NCI-H748 (cell line): ENCODE results near the gene ZFHX2.

Source experiments
- DNase-seq: peaks from one replicate; lab custom pipeline; 2025; ENCODE audit not compliant: unreplicated experiment; lab: John Stamatoyannopoulos, UW

Gene ZFHX2

DNA sequence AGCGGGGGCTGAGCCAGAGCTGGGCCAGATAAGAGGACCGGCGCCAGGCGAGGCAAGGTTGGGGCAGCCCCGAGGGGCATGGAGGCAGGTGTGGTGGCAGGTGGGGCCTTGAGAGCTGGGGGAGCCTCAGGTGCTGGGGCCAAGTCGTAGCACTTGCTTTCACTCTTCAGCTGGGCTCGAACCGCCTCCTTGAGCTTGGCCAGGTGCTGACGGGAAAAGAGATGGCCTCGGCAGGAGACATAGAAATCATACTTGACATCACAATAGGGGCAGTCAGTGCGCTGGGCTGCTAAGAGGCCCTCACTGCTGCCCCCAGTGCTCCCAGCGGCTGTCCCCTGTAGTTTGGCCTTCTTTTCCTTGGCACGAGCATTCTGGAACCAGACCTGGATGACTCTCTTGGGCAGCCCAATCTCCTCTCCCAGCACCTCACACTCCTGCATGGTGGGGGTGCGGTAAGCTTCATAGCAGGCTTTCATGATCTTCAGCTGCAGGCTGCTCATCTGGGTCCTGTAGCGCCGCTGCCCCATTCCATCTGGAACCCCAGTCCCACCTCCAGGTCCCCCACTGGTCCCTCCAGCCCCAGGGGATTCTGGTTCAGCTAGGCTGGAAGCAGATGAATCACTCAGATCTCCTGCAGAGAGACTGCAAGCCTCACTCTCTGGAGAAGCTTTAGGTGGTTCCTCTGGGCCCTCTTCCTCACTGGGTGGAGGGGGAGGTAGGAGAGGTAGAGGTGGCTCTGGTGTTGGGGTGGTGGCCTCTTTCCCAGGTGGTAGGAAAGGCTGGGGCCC is 28.1 kb downstream of the ZFHX2 start:
- no peak for DNase-seq

DNA sequence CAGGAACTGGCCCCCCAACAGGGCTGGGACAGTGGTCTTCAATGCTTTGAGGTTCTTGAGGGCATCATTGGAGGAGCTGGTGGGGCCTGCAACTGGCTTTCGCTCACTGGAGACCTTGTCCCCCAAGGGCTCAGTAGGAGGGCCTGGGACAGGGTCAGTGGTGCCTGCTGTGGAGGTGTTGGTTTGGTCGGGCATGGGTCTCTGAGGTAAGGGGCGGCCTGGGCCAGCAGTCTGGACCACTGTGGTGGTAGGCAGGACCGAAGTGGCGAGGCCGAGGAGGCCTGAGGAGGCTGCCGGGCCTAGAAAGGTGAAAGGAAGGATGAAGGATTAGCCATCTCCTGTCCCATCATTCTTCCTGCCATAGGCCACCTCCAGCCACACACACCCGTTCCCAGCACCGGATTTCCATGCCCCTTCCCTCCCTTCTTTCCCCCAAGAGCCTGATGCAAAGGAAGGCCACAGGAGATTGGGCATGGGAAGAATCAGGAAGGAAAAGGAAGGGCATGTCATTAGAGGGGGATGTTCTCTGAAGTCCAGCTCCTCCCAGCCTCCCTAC is 28.8 kb downstream of the ZFHX2 start:
- no peak for DNase-seq

DNA sequence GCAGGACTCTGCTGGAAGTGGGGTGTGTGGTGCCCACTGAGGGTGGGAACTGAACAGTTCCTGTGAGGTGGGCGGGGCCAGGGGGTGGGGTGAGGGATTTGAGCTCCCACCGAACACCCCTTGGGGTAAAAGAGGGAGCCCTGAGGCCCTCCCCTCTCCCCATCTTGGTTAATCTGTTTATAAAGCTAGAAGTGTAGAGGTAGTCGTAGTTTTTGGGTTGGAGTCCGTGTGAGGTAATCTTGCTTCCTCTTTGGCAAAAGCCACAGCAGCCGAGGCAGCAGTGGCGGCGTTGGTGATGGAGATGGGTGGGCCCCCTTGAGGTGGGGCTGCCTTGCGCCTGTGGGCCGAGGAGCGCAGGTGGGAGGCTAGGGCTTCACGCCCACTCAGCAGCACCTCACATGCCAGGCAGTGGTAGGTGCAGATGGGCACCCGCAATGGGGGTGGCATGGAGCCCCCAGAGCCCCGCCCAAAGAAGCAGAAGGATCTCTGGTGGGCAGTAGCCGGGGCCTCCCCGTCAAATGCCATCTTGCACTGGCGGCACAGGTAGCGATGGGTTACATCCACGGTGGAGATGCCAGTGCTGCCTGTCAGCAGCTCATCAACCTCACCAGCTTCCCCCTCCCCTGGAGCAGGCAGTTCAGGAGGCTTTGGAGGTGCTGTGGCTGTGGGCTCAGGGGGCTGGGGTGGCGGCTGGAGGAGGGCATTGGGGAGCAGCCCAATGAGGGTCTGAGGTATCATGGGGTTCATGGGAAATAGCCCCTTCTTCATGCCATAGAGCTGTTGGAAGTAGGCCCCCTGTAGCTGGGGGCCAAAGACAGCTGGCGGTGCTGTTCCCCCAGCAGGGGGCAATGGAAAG is 29.6 kb downstream of the ZFHX2 start:
- no peak for DNase-seq

DNA sequence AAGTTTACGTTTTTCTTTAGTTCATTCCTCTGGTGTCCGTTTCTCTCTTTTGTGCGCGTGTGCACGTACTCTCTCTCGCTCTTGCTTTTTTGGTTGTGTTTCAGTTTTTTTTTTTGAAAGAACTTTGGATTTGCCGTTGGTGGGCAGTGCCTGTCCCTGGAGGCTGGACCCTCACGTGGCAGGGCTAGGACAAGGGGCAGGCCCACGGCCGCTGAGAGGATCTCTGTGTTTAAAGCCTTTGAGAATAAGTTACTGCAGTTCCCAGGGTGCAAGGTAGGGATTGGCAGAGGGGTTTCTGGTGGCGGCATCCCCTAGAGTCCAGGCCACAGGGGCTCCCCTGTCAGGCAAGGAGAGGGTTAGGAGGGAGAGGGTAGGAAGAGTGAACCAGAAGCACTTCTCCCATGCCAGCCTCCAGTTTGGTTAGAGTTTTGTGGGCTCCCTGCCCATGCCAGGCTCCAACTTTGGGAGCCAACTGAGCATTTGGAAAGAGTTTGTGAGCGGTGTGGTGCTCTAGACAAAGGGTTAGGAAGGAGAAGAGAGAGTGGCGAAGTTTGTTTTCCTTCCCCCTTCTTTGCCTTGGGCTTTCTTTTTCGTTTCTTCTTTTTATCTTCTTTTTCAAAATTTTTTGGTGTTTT is 30.5 kb downstream of the ZFHX2 start:
- DNase-seq: no peak

DNA sequence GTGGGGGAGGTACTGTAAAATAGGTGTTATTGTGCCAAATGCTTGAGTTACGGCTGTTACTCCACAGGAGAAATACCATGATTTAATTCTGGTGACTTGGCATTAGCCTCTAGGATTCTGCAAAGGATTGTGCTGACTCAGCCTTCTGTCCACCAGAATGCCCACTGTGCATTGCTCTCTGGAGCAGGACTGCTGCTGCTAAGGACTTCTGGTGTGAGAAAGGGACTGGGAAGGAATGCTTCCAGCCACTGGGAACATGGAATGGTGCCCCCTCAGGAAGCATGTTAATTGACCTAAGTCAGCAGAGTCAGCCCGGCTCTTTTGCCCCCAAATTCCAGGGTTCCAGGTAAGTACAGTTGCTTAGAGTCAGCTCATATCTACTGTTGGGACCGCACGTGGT is 32.9 kb downstream of the ZFHX2 start:
- DNase-seq: no peak

DNA sequence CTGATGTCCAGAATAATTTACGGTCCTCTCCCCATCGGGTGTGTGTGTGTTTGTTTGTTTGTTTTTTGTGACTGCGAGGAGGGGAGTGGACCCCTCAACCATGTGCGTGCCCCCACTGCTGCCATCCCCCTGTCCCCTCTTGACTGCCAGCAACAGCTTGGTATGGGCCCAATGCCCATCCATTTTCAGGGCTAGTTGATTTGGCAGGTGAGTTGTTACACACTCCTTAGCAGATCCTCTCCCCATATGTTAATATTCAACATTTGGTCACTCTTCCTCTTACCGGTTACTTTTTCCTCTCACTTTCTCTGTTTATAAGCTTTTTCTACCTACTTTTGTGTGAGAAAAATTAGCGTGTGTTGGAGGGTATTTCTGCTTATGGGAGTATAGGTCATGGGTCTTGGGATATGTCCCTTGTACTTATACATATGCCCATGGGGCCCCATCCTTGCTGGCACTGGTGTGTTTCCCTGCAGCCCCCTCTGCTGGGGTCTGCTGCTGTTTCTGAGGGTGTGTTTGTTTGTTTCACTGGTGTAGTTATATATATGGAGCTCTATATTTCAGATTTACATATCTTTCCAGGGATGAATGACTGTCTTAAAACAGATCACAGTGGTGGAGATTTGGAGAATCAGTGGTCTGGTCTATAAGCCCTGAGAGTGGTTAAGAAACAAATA is 33.8 kb downstream of the ZFHX2 start:
- DNase-seq: no peak

DNA sequence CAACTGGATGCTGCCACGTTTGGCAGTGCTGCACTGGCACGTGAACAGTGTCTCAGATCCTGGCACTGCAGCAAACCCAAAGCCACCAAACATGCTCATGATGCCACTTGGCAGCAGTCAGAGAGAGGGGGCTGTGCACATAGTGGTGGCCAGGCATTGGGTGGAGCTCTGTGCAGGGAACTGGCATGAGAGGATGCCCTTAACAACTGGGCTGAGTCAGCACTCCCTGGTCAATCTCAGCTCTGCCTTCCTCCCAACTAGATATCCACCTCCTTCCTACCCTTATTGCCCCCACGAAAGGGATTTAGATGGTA is 37.0 kb downstream of the ZFHX2 start:
- no peak for DNase-seq

DNA sequence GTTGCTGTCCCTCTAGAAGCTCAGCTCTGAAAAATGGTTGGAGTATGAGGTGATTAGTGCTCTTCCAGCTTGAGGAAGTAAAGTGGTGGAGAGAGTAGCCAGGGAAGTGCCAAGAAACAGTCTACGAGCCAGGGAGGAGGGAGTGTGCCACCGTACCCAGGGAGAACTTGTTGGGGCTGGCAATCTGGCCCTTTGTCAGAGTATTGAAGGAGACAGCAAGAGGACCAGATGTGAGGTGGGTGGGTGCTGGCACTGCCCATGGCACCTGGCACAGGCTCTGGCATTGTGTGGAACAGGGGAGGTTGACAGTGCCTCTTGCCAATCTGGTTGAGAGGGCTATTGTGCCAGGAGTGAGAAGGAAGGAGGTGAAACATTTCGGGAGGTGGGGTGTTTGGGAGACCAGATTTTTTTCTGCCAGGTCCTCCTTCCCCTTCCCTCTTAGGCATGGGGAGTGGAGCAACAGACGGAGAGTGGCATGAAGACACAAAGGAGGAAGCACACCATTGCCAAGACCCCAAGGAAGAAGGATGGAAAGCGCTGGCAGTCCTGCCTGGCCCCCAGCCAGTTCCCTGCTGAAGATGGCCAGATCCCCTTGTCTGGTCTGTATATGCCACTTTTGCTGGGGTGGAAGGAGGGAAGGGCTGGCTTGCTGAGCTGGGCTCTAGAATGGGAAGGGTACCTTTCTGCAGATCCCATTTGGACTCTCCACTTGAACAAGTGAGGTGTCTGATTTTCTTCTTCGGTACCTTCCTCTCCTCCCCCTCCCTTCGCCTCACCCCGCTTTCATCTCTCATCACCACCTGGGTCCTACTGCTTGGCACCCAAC is 37.5 kb downstream of the ZFHX2 start:
- DNase-seq: no peak

DNA sequence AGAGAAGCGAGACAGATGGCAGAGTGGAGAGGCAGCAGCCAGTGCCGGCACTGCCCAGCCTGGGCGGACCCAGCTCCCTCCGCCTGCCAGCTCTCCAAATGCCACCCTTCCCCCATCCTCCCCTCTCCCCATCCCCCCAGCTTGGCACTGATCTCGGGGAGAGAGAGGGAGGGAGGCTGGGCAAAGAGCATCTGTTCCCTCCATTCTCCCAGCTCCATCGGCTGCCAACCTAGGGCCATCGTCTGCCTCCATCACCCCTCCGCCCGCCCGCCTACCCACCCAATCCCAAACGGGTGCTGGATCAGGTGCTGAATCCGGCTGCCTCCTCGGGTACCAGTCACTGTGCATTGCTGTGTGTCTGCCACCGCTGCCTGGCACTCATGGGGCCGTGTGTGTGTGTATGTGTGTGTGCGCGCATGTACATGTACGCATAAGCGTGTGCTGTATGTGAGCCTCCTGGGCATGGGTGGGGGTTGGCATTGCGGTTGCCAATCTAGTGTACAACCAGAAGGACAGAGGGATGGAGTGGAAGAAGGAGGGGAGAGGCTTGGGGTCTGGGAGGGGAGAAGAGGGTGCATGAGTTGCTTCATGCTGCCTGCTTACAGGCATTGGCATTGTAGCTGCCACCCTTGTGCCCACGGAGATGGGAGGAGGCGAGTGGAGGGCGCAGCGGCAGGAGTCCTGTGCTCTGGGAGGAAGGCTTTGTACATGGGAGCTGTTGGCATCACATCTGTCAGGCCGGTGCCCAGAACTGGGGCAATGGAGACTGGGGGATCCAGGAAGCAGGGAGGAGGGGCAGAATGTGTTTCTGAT is 38.4 kb downstream of the ZFHX2 start:
- peak; percentile 23 for DNase-seq

DNA sequence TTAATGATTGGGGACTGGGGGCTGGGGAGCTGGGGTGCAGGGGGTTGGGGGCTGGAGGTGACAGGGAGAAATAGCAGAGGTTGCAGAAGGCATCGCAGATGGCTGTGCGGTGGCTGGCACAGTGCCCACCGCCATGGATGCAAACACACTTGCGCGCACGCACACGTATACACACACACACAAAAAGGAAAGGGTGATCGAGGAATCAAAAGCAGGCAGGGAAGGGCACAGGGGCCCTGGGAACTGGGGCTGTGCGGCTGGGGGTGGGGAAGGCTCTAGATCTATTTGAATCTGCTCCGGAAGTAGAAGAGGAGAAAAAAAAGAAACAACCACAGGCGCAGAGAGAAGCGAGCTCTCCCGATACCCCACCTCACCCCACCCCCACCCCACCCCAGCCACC is 39.4 kb downstream of the ZFHX2 start:
- DNase-seq: peak; percentile 77

DNA sequence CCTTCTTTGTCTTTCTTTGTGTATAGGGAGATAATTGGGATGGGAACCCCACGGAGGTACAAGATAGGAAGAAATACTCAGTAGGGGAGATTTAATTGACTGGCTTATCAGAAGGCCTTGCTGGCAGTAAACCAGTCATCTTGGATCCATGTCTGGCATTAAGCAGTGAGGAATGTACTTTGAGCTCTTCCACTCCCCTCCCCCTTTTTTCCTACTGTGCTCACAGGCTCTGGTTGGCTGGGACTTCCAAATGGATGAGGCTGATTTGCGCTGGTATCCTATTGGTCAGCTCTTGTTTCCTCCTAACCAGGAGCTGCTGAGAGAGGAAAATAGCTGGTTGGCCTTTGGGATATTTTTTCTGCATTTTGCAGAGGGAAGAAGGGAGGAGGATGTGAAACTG is 57.3 kb downstream of the ZFHX2 start:
- no peak for DNase-seq

DNA sequence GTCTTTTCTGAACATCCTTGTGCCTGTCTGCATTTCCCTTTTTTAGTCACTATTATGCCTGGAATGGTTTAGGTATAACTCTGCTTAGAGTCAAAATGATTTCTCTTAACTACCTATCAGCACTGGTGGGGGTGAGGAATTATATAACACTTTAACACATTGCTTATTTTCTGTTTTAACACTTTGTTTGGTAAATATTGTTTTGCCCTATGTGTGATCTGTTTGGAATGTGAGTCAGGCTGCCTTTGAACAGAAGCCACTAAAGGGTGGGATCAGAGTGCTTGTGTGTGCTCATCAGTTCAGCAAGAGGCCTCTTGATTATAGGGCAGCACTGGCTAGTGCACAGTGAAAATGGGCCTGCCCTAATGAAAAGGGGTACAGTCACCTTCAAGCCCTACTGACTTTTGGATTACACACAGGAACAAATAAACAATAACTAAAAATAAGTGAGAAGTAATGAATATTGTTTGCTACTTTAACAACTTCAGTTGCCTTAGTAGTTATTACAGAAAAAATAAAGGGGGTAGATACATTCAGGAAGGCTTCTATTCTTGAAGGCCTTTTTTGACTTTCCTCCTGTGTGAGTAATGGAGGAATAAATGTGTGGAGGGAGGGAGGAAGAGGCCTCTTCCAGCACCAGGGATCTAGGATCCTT is 58.8 kb downstream of the ZFHX2 start:
- peak; percentile 29 for DNase-seq

DNA sequence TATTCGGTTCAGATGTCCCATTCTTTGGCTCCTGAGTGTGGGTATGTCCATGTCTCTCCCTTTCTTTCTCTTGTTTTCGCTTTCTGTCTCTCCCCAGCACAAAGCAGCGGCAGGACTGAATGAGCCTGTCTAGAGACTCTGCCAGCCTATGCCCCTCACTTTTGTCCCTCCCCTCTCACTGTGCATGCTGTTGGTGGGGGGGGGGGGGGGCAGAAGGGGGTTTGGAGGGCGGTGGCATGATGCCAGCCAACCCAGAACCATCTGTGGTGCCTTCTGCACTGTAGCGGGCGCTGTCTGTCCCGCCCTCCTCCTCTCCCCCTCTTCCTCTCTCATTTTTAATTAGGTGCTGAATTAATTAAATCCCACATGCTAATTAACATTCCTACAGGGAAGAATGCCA is 64.3 kb downstream of the ZFHX2 start:
- DNase-seq: no peak

DNA sequence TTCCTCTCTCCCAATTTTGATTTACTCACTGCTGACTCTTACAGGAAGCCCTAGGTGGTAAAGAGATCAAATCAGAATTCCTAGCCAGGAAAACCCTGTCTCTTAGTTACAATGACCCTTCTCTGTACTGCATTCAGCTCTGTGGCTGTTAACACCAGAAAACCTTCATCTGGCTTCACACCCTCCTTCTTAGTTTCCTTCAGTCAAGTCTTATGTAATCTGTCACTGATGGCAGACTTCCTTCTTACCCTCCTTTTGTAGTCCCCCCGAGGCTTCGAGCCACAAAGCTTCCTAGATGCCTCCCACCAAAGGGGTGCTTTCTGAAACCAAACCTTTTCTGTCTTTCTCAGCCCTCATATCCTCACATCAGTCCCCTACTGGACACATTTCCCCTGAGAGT is 65.5 kb downstream of the ZFHX2 start:
- no peak for DNase-seq

DNA sequence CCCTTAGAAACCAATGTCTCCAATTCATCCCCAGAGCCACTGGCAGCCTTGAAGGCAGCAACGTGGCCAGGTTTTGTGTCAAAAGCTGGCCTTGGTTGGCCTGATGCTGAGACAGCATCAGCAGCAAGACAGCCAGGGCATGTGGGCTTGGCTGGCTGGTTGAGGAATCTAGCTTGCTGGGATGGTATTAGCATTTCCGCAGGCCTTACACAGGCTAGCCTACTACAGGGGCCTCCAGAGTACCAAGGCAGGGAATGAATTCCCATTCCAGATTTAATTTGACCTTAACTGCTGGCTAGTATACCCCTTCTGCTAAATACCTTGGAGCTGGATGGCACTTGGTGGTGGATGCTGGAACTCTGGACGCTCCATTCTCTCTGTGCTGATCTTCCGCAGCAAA is 66.2 kb downstream of the ZFHX2 start:
- DNase-seq: no peak

DNA sequence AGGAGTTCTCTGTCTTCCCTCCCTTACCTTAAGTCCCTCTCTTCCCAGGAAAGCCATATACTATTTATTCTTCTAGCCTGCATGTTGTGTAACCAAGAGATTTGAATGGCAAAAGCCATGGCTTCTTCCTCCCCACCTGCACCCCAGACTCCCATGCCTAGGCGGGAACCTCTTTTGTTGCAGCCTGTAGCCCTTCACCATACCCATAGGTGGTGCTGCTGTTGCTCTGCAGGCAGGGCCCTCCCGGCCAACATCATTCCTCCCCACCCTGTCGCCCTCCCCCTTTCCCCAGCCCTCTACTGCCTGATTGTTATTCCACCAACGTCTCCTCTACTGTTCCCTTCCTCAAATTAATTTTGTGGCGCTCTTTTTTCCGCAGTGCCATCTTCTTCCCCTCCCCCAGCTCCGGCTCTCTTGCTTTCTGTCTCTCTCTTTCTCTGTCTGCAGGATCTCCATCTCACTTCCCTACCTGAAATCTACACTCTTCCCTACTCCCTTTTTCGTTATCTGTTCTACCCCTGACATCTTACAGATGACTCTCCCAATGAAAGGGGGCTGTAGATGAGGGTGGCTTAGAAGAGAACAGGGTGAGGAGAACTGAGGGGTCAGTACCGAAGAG is 68.2 kb downstream of the ZFHX2 start:
- peak; percentile 72 for DNase-seq

DNA sequence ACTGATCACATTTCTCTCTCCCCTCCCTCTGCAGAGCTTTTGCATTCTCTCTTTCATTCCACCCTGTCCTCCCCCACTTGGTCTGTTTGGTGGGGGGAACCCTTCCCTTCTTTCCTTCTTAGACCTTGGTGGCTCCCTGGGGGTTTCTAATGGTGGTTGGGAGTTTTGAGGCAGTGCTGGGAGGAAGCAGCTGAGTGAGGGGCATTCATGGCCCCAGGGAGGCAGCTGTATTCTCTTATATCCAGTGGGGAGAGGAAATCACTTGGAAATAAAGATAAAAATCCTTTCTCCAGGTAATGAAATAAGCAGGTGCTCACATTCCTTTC is 68.8 kb downstream of the ZFHX2 start:
- DNase-seq: no peak

DNA sequence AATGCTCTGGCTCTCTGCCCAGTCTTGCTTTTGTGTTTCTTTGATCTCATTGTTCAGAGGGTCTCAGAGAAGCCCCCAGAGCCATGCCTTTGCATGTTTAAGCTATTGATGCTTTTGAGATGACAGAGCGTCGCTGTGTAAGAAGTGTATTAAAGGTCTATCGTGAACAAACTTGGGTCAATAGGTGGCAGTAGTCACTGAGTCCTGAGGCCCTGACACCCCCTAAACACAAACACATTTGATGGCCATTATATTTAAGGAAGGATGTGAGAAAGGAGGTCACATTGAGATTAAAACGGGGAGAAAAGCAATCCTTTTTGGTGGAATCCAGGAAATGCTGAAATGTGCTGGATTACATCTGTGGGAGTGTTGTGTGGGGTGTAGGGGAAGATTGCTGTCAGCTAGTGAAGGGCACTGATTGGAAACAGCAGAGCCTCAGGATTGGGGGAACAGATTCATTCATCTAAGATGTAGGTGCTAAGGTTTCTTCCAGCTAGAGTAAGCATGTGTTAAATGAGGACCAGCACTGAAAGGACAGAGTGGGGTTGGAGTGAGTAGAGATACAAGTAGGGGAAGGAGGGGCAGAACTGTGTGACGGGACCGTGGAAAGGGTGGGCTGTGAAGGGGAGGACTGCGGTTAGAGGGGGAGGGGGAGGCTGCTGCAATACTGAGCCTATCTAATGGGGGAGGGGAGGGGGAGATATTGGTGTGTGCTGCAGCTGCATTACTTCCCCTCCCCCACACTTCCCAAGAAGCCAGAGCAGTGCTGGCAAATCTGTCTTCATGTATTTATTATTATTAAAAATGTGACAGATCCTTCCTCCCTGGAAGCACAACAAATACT is 69.4 kb downstream of the ZFHX2 start:
- DNase-seq: no peak
